Neuronal stem cell (in vitro differentiated cells): ENCODE measurements around the gene DRD3.

ENCODE experiments used
- DNase-seq: peaks from one replicate; pipeline ENCODE4 v3.0.0-alpha.2; 2013; ENCODE audit warnings: low spot score
- H2AFZ ChIP-seq: one replicate; pipeline ENCODE4 v1.6.1; 2013; ENCODE audit warnings: mild to moderate bottlenecking, low read length, inconsistent platforms
- H2AK5ac ChIP-seq: 2 replicates; pipeline ENCODE4 v1.6.1; 2013; ENCODE audit warnings: low read depth, mild to moderate bottlenecking, inconsistent platforms, low read length, moderate library complexity, mixed read lengths
- H2BK120ac ChIP-seq: 2 replicates; pipeline ENCODE4 v1.6.1; 2013; ENCODE audit warnings: low read depth, mild to moderate bottlenecking, inconsistent platforms, low read length, moderate library complexity, mixed read lengths
- H2BK12ac ChIP-seq: one replicate; pipeline ENCODE4 v1.6.1; 2013; ENCODE audit warnings: low read length, inconsistent platforms
- H2BK15ac ChIP-seq: 2 replicates; pipeline ENCODE4 v1.6.1; 2013; ENCODE audit warnings: mild to moderate bottlenecking, low read length, inconsistent platforms, mixed read lengths
- H2BK5ac ChIP-seq: one replicate; pipeline ENCODE4 v1.6.1; 2013; ENCODE audit warnings: inconsistent platforms, mild to moderate bottlenecking, low read length, moderate library complexity
- H3K14ac ChIP-seq: one replicate; pipeline ENCODE4 v1.6.1; 2013; ENCODE audit warnings: low read length, inconsistent platforms
- H3K18ac ChIP-seq: 2 replicates; pipeline ENCODE4 v1.6.1; 2013; ENCODE audit warnings: low read length, inconsistent platforms
- H3K23ac ChIP-seq: 2 replicates; pipeline ENCODE4 v1.6.1; 2013; ENCODE audit warnings: low read depth, mild to moderate bottlenecking, mixed read lengths, low read length, inconsistent platforms; ENCODE audit not compliant: poor library complexity
- H3K27ac ChIP-seq: replicated peaks from 3 replicates; pipeline ENCODE4 v1.5.1; 2013; ENCODE audit warnings: low read length, inconsistent platforms
- H3K27me3 ChIP-seq, 3 experiments: 2 replicates each; pipeline ENCODE4 v1.6.1; 2013; ENCODE audit warnings: low read length in 3 of 3, mild to moderate bottlenecking in 2 of 3, inconsistent platforms in 1 of 3, low read depth in 1 of 3, mixed read lengths in 1 of 3, moderate library complexity in 1 of 3; ENCODE audit not compliant: control insufficient read depth in 3 of 3, insufficient read depth in 3 of 3
- H3K36me3 ChIP-seq, 2 donors: replicated peaks in 1 of 2; 2 replicates each; pipeline ENCODE4 v1.6.1; 2013; ENCODE audit warnings: low read length in 2 of 2; ENCODE audit not compliant: control insufficient read depth in 2 of 2, insufficient read depth in 2 of 2
- H3K4ac ChIP-seq: 2 replicates; pipeline ENCODE4 v1.6.1; 2013; ENCODE audit warnings: inconsistent platforms, mild to moderate bottlenecking, low read length, moderate library complexity
- H3K4me1 ChIP-seq, 2 donors: 1 replicate in 1 of 2; 2 replicates in 1 of 2; pipeline ENCODE4 v1.6.1; 2013; ENCODE audit warnings: low read length in 2 of 2, low read depth in 1 of 2; ENCODE audit not compliant: control insufficient read depth in 2 of 2, insufficient read depth in 1 of 2
- H3K4me2 ChIP-seq: one replicate; pipeline ENCODE4 v1.6.1; 2013; ENCODE audit warnings: mild to moderate bottlenecking, low read length, inconsistent platforms; ENCODE audit not compliant: insufficient read depth, poor library complexity, severe bottlenecking
- H3K4me3 ChIP-seq, 2 donors: 2 replicates each; pipeline ENCODE4 v1.5.1; 2013; ENCODE audit warnings: low read length in 2 of 2, mild to moderate bottlenecking in 2 of 2, inconsistent platforms in 1 of 2, moderate library complexity in 1 of 2
- H3K79me1 ChIP-seq: one replicate; pipeline ENCODE4 v1.6.1; 2013; ENCODE audit warnings: low read depth, mild to moderate bottlenecking, inconsistent platforms, low read length, moderate library complexity
- H3K9ac ChIP-seq: one replicate; pipeline ENCODE4 v1.6.1; 2013; ENCODE audit warnings: mild to moderate bottlenecking, low read depth, low read length, inconsistent platforms; ENCODE audit not compliant: poor library complexity
- H3K9me3 ChIP-seq, 2 donors: replicated peaks in 1 of 2; 2 replicates each; pipeline versions ENCODE3 to v1.6.1; 2013; ENCODE audit warnings: low read length in 2 of 2, mild to moderate bottlenecking in 2 of 2, inconsistent platforms in 1 of 2, low read depth in 1 of 2, mixed read lengths in 1 of 2, moderate library complexity in 1 of 2; ENCODE audit not compliant: control insufficient read depth in 2 of 2, insufficient read depth in 1 of 2
- H4K8ac ChIP-seq: one replicate; pipeline ENCODE4 v1.6.1; 2013; ENCODE audit warnings: low read depth, mild to moderate bottlenecking, inconsistent platforms, low read length, moderate library complexity
- H4K91ac ChIP-seq: one replicate; pipeline ENCODE4 v1.6.1; 2013; ENCODE audit warnings: low read length, low read depth, mild to moderate bottlenecking, inconsistent platforms; ENCODE audit not compliant: poor library complexity
- WGBS, 2 donors: extraction: QIAGEN DNeasy Blood & Tissue Kit; methylation state at CpG; one replicate each; pipeline ENCODE4 v1.1.7; 2013; ENCODE audit warnings: missing lambda C conversion rate in 2 of 2, mixed read lengths in 1 of 2; ENCODE audit not compliant: insufficient read length in 2 of 2, insufficient replicate concordance in 1 of 2; ENCODE audit errors: extremely low coverage in 2 of 2; 5-methylcytosine and 5-hydroxymethylcytosine counted together

The DRD3 gene

DNA sequence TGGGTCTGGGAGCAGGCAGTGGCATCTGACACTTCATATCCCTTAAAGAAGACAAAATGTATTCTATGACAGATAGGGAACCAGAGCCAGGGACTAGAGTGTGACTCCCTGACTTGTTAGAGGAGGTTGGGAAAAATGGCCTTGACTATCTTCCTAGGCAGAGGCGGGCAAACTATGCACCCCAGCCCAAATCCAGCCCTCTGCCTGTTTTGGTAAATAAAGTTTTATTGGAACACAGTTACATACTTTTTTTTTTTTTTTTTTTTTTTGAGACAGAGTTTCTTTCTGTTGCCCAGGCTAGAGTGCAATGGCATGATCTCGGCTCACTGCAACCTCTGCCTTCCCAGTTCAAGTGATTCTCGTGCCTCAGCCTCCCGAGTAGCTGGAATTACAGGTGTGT, 75.0 kb downstream of the DRD3 start:
- no peak overlapping the region for H2BK120ac ChIP-seq
- H3K14ac ChIP-seq: no peak overlapping the region
- H2AFZ ChIP-seq: no peak overlapping the region
- no CpG with 5 or more reads among the region's 4 CpGs for WGBS, 2 donors
- H3K27me3 ChIP-seq: no peaks in the 10 kb centered on the region
- no peak overlapping the region for H2BK15ac ChIP-seq
- H3K4me1 ChIP-seq: peaks cover 2 to 8% of the 10 kb centered on the region in 2 donors
- no peak overlapping the region for H3K27ac ChIP-seq
- H4K8ac ChIP-seq: no peak overlapping the region
- no peak overlapping the region for H3K9ac ChIP-seq
- no peak overlapping the region for H3K4ac ChIP-seq
- H4K91ac ChIP-seq: no peak overlapping the region
- H3K18ac ChIP-seq: no peak overlapping the region
- no peak overlapping the region for H3K23ac ChIP-seq
- no peaks in the 10 kb centered on the region for H3K79me1 ChIP-seq
- no peak overlapping the region for H2AK5ac ChIP-seq
- no peak overlapping the region for H3K4me2 ChIP-seq
- H2BK5ac ChIP-seq: no peak overlapping the region
- no peak for DNase-seq
- no peak overlapping the region for H2BK12ac ChIP-seq
- H3K9me3 ChIP-seq: no peaks in the 10 kb centered on the region
- no peaks in the 10 kb centered on the region for H3K36me3 ChIP-seq
- no peak overlapping the region for H3K4me3 ChIP-seq

DNA sequence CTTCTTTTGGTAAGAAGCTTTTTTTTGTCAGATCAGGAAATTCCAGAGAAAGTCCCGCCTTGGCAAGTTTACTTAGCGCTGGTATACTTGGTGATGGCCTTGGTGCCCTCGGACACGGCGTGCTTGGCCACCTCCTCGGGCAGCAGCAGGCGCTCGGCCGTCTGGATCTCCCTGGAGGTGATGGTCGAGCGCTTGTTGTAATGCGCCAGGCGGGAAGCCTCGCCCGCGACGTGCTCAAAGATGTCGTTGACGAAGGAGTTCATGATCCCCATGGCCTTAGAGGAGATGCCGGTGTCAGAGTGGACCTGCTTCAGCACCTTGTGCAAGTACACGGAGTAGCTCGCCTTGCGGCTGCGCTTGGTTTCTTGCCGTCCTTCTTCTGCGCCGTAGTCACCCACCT, 75.7 kb downstream of the DRD3 start:
- H3K4me1 ChIP-seq: peaks cover 2 to 8% of the 10 kb centered on the region in 2 donors
- no peak overlapping the region for H2AFZ ChIP-seq
- H2BK120ac ChIP-seq: peak overlapping the region; percentile 61
- H4K91ac ChIP-seq: no peak overlapping the region
- no peaks in the 10 kb centered on the region for H3K36me3 ChIP-seq
- H2BK5ac ChIP-seq: peak overlapping the region; percentile 66
- DNase-seq: no peak
- peak overlapping the region; percentile 4 for H3K9ac ChIP-seq
- no peaks in the 10 kb centered on the region for H3K9me3 ChIP-seq
- peak overlapping the region; percentile 49 for H2BK15ac ChIP-seq
- H3K4me3 ChIP-seq: no peak overlapping the region
- no CpG with 5 or more reads among the region's 27 CpGs for WGBS, 2 donors
- H2BK12ac ChIP-seq: no peak overlapping the region
- no peak overlapping the region for H3K27ac ChIP-seq
- H3K4me2 ChIP-seq: no peak overlapping the region
- H3K79me1 ChIP-seq: no peaks in the 10 kb centered on the region
- no peak overlapping the region for H3K23ac ChIP-seq
- no peak overlapping the region for H3K4ac ChIP-seq
- H4K8ac ChIP-seq: no peak overlapping the region
- peak overlapping the region; percentile 83 for H3K18ac ChIP-seq
- H3K27me3 ChIP-seq: no peaks in the 10 kb centered on the region
- no peak overlapping the region for H3K14ac ChIP-seq
- H2AK5ac ChIP-seq: no peak overlapping the region

DNA sequence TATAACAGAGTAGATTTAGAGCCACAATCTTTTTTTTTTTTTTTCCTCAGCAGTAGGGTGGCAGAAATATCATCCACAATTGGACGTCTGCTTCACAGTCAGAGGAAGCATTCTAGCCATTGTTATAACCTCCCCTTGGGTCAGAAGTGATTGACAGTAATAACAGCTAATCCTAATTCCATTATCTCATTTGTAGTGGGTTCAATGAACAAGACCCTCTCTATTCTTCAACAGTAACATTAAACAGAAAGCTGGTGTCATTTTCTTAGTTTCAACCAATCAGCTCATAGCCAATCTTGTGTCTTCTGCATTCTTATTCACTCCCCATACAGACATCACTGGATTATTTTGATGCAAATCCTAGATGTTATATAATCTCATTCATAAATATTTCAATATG, 77.8 kb downstream of the DRD3 start:
- no peak for DNase-seq
- Histone ChIP-seq H3K18ac (no peak overlapping the region), H2BK15ac (no peak overlapping the region), H2BK12ac (no peak overlapping the region), H3K14ac (no peak overlapping the region), H4K8ac (no peak overlapping the region), H3K79me1 (no peaks in the 10 kb centered on the region), H3K4me3 (no peak overlapping the region), H2BK5ac (no peak overlapping the region), H4K91ac (no peak overlapping the region), H3K9ac (no peak overlapping the region), H3K4ac (no peak overlapping the region), H3K9me3 (no peaks in the 10 kb centered on the region), H3K27ac (no peak overlapping the region), H2BK120ac (no peak overlapping the region), H3K23ac (no peak overlapping the region), H3K27me3 (no peaks in the 10 kb centered on the region), H3K4me1 (peaks cover 2 to 5% of the 10 kb centered on the region in 2 donors), H3K36me3 (no peaks in the 10 kb centered on the region), H2AFZ (peak overlapping the region; percentile 5), H3K4me2 (no peak overlapping the region), H2AK5ac (no peak overlapping the region)
- no CpG with 5 or more reads among the region's 1 CpG for WGBS, 2 donors

DNA sequence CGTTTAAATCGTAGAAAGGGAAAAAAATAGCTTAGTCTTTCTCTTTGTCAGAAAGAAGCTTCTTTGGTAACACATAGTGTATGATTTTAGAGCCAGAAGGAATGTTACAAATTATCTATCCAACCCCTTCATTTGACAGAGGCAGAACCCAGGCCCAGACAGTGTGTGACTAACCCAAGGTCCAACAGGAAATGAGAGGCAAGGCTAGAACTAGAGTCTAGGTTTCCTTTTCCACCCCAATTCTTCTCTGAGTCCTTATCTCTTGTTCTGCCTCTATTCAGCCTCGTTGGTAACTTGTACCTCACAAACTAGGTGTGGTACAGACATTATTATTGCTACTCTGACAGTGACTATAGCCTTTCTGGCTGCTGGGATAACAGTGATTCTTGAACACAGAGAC, 83.1 kb downstream of the DRD3 start:
- no peak overlapping the region for H2BK5ac ChIP-seq
- H3K36me3 ChIP-seq: no peaks in the 10 kb centered on the region
- H3K9ac ChIP-seq: no peak overlapping the region
- no CpG with 5 or more reads among the region's 3 CpGs for WGBS, 2 donors
- no peaks in the 10 kb centered on the region for H3K9me3 ChIP-seq
- H4K91ac ChIP-seq: no peak overlapping the region
- H3K79me1 ChIP-seq: no peaks in the 10 kb centered on the region
- H2BK12ac ChIP-seq: no peak overlapping the region
- peaks cover 8 to 12% of the 10 kb centered on the region in 2 donors for H3K4me1 ChIP-seq
- H3K27me3 ChIP-seq: no peaks in the 10 kb centered on the region
- H2AFZ ChIP-seq: no peak overlapping the region
- H3K4ac ChIP-seq: no peak overlapping the region
- DNase-seq: no peak
- H3K4me3 ChIP-seq: no peak overlapping the region
- no peak overlapping the region for H4K8ac ChIP-seq
- H3K27ac ChIP-seq: no peak overlapping the region
- H3K23ac ChIP-seq: no peak overlapping the region
- no peak overlapping the region for H3K4me2 ChIP-seq
- H2AK5ac ChIP-seq: no peak overlapping the region
- H2BK120ac ChIP-seq: no peak overlapping the region
- H3K14ac ChIP-seq: no peak overlapping the region
- H3K18ac ChIP-seq: no peak overlapping the region
- H2BK15ac ChIP-seq: no peak overlapping the region
